Measurements from ENCODE around the gene IPO7.

The IPO7 gene

GRCh38 chr11:9495803-9496514 is 111.5 kb downstream of the IPO7 start:
- DNase-seq: no peak

Measured in CD4-positive, alpha-beta T cell treated with Interleukin-17A for 1 hour (primary cell).